ENCODE data around the gene CD99. TPM values are rescaled to one million over a fixed set of nuclear protein-coding genes. Genes with fewer than 3 reads are reported as not detected.

CD99 gene
- total and polyA plus RNA-seq, 2 of the 13 experiments (the other 11 are each of a cell fraction or from before 2014, with no cell fraction given) = 78.8 to 111 TPM

- in situ Hi-C loops (cut with HindIII; ENCODE audit: extremely low pct_ligation_motif_present, low pct_unique_long_range_greater_than_20kb) = no loop called here
- H3K27ac ChIP-seq (ENCODE audit: extremely low read length, insufficient read depth, low read length) = no peak overlapping the region
- TF ChIP-seq MAFG (CRISPR knock-in tag; IDR thresholded peaks at IDR 0.05) (no peak), ZNF501 (CRISPR knock-in tag; IDR thresholded peaks at IDR 0.05) (no peak), TEAD3 (CRISPR knock-in tag; optimal IDR thresholded peaks at IDR 0.05; ENCODE audit: borderline replicate concordance) (no peak), ZNF256 (CRISPR knock-in tag; conservative IDR thresholded peaks at IDR 0.05) (no peak), TRIM24 (CRISPR knock-in tag; IDR thresholded peaks at IDR 0.05) (no peak), XBP1 (CRISPR knock-in tag; IDR thresholded peaks at IDR 0.05) (no peak), SOX5 (CRISPR knock-in tag; IDR thresholded peaks at IDR 0.05; ENCODE audit: borderline replicate concordance) (no peak), ZNF317 (CRISPR knock-in tag; IDR thresholded peaks at IDR 0.05) (no peak), SNAPC2 (CRISPR knock-in tag; IDR thresholded peaks at IDR 0.05) (no peak), RFX1 (IDR thresholded peaks at IDR 0.05) (no peak), SRSF1 (optimal IDR thresholded peaks at IDR 0.05; ENCODE audit: low read depth, low read length) (no peak), ZNF180 (CRISPR knock-in tag; IDR thresholded peaks at IDR 0.05; ENCODE audit: borderline replicate concordance, low read depth) (no peak)
- TF ChIP-seq, protein P1, sequence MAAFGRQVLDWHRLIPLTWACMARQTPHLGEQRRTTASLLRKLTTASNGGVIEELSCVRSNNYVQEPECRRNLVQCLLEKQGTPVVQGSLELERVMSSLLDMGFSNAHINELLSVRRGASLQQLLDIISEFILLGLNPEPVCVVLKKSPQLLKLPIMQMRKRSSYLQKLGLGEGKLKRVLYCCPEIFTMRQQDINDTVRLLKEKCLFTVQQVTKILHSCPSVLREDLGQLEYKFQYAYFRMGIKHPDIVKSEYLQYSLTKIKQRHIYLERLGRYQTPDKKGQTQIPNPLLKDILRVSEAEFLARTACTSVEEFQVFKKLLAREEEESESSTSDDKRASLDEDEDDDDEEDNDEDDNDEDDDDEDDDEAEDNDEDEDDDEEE (CRISPR knock-in tag; IDR thresholded peaks at IDR 0.05) = no peak
- no peak overlapping the region for H2AFZ ChIP-seq (ENCODE audit: low read length)
- H3K9me3 ChIP-seq (ENCODE audit: low read length) = no peaks in the 10 kb centered on the region
- peaks cover 36% of the 10 kb centered on the region for H3K4me1 ChIP-seq (ENCODE audit: insufficient read depth, low read length)
- no peak overlapping the region for H3K4me3 ChIP-seq (replicated peaks in 1 of 3; ENCODE audit: insufficient read depth in 1 of 3, low read depth in 2 of 3, low read length in 3 of 3)
- WGBS (ENCODE audit: low lambda C conversion rate) = 95% methylated on average over 6 of the region's 6 CpGs
- no TSS peak for BruUV-seq (replicated peaks)
- FAIRE-seq (no peak), ATAC-seq (no peak), DNase-seq (ENCODE audit: low spot score) (no peak)
- intact Hi-C loops (cut with micrococcal nuclease; ENCODE audit: unreplicated experiment) = no loop called here
- H3K9ac ChIP-seq (ENCODE audit: insufficient read depth, low read depth, low read length) = no peak overlapping the region
- POLR2A ChIA-PET = no interaction called here
- CTCF ChIA-PET (ENCODE audit: low intra/inter-chr PET ratio, low total read pairs) = no interaction called here
- no peaks in the 10 kb centered on the region for H3K79me2 ChIP-seq (ENCODE audit: insufficient read depth, low read length)
- no peaks in the 10 kb centered on the region for H3K36me3 ChIP-seq (replicated peaks in 1 of 2; ENCODE audit: control insufficient read depth in 1 of 2, insufficient read depth in 2 of 2, low read length in 2 of 2)
- H4K20me1 ChIP-seq (ENCODE audit: insufficient read depth, low read length) = no peaks in the 10 kb centered on the region
- H3K27me3 ChIP-seq (ENCODE audit: control insufficient read depth in 1 of 2, insufficient read depth in 2 of 2, low read length in 2 of 2) = no peaks in the 10 kb centered on the region
- H3K4me2 ChIP-seq (ENCODE audit: low read depth, low read length) = no peak overlapping the region
Observed at GRCh38 chrX:2680486-2681348, 10.4 kb upstream of the CD99 start.

Data from HepG2 (cell line).